ENCODE data around the gene EEPD1. TPM values are rescaled to one million over a fixed set of nuclear protein-coding genes. Genes with fewer than 3 reads are reported as not detected.

EEPD1 gene
- total RNA-seq, 1 experiment from 2014 or later = 48.0 TPM

DNA sequence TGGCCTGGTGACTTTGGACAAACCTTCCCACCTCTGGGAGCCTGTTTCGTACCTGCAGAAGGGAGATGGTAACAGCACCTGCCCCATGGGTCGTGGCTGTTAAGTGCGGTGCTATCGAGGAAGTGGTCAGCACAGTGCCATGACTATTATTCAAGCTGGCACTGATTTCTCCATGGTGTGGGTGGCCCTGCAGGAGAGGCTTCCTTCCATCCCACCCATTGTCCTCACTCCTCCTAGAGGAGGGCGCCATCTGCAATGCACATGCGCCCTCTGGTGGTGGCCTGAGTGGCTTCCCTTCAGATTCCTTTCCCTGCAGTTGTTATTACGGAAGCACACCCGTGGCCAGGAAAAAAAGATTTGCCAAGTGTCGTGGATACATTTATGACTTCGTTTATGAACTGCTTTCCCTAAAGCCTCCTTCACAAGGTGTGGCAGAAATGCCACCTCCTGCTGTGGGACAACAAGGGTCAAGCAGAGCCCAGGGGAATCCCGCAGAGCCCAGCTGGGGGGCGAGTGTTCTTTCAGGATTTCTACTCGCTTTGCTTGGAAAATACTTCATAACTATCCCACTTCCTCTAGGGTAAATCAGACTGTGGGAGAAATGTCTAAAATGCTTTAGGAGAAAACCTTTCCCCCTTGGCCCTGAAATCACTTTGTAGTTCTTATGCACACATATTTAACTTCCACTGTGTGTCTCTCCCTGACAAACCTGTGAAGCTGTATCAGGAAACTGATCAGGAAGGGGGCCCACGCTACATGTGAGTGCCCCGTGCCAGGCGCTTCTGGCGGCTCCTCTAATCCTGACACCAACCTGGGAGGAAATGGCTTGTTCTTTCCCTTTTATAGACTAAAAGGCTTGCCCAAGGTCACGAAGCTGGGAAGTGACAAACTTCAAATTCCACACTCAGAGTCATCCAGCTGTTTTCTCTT is 138.6 kb downstream of the EEPD1 start:
- Histone ChIP-seq H3K27me3 (ENCODE audit: control insufficient read depth, insufficient read depth, low read length) (no peaks in the 10 kb centered on the region), H3K4me1 (ENCODE audit: control insufficient read depth, insufficient read depth, low read length) (peaks cover 55% of the 10 kb centered on the region), H3K27ac (ENCODE audit: low read length) (peak overlapping the region; percentile 99), H3K4me3 (ENCODE audit: low read depth in 2 of 2, low read length in 2 of 2) (peak overlapping the region; percentile 3 to 15; a peak in 2 of 4 replicates), H3K9me3 (ENCODE audit: control insufficient read depth, insufficient read depth, low read depth, low read length) (no peaks in the 10 kb centered on the region), H3K36me3 (ENCODE audit: control insufficient read depth, insufficient read depth, low read length) (peaks cover 7% of the 10 kb centered on the region)
- ATAC-seq = peak; percentile 82
- ChIA-PET CTCF (interaction anchor here (0.7 to 2.6 kb wide), 4 partner anchors 13 to 307 kb away, joined by 4 to 9 read pairs (median 4); no protein-coding TSS in a partner anchor), POLR2A (no interaction called here)
- BruUV-seq (replicated peaks) = no TSS peak
- intact Hi-C loops (cut with micrococcal nuclease; ENCODE audit: unreplicated experiment) (loop anchor here (1.0 kb wide), 3 partner anchors 136 to 306 kb away; no protein-coding TSS in a partner anchor), in situ Hi-C loops (cut with HindIII; ENCODE audit: low pct_unique_long_range_greater_than_20kb, low sequenced_read_pairs) (no loop called here)
- peak; percentile 82 for DNase-seq (ENCODE audit: low read depth, low spot score)
- peak; percentile 36; the same call in 1 of the 2 replicates for TF ChIP-seq POLR2AphosphoS5 (IDR thresholded peaks at IDR 0.05; ENCODE audit: low read depth, low read length)
- TF ChIP-seq, protein P1, sequence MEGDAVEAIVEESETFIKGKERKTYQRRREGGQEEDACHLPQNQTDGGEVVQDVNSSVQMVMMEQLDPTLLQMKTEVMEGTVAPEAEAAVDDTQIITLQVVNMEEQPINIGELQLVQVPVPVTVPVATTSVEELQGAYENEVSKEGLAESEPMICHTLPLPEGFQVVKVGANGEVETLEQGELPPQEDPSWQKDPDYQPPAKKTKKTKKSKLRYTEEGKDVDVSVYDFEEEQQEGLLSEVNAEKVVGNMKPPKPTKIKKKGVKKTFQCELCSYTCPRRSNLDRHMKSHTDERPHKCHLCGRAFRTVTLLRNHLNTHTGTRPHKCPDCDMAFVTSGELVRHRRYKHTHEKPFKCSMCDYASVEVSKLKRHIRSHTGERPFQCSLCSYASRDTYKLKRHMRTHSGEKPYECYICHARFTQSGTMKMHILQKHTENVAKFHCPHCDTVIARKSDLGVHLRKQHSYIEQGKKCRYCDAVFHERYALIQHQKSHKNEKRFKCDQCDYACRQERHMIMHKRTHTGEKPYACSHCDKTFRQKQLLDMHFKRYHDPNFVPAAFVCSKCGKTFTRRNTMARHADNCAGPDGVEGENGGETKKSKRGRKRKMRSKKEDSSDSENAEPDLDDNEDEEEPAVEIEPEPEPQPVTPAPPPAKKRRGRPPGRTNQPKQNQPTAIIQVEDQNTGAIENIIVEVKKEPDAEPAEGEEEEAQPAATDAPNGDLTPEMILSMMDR (IDR thresholded peaks at IDR 0.05) = peak; percentile 97
- TF ChIP-seq SIN3A (IDR thresholded peaks at IDR 0.05; ENCODE audit: borderline replicate concordance, insufficient read depth, low read depth, low read length) = no peak
- peak; percentile 52; the same call in 1 of the 2 replicates for TF ChIP-seq TCF7L2 (IDR thresholded peaks at IDR 0.05; ENCODE audit: low read depth, low read length)

DNA sequence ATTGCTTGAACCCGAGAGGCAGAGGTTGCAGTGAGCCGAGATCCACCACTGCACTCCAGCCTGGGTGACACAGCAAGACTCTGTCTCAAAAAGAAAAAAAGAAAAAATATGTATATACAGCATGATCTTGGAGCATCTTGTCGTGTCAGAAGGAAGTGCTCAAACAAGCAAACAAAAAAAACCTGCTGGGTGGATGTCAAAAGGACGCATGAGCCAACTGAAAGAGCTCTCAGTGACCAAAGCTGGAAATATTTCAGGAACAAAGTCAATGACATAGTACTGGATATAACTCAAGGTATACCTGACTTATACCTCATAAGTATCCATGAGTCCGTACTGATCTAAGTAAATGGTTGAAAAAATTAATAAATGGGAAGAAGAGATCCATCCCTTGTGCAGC is 142.0 kb downstream of the EEPD1 start:
- H3K27me3 ChIP-seq (ENCODE audit: control insufficient read depth, insufficient read depth, low read length) = no peaks in the 10 kb centered on the region
- H3K4me3 ChIP-seq (ENCODE audit: low read depth in 2 of 2, low read length in 2 of 2) = no peak overlapping the region
- ChIA-PET CTCF (interaction anchor here (1.0 kb wide), 1 partner anchor 310 kb away, joined by 3 read pairs; no protein-coding TSS in a partner anchor), POLR2A (no interaction called here)
- H3K9me3 ChIP-seq (ENCODE audit: control insufficient read depth, insufficient read depth, low read depth, low read length) = no peaks in the 10 kb centered on the region
- no TSS peak for BruUV-seq (replicated peaks)
- H3K4me1 ChIP-seq (ENCODE audit: control insufficient read depth, insufficient read depth, low read length) = peaks cover 26% of the 10 kb centered on the region
- H3K27ac ChIP-seq (ENCODE audit: low read length) = no peak overlapping the region
- ATAC-seq (no peak), DNase-seq (ENCODE audit: low read depth, low spot score) (no peak)
- H3K36me3 ChIP-seq (ENCODE audit: control insufficient read depth, insufficient read depth, low read length) = peaks cover 17% of the 10 kb centered on the region
- intact Hi-C loops (cut with micrococcal nuclease; ENCODE audit: unreplicated experiment) = no loop called here
- in situ Hi-C loops (cut with HindIII; ENCODE audit: low pct_unique_long_range_greater_than_20kb, low sequenced_read_pairs) = no loop called here
- TF ChIP-seq SIN3A (IDR thresholded peaks at IDR 0.05; ENCODE audit: borderline replicate concordance, insufficient read depth, low read depth, low read length) (no peak), POLR2AphosphoS5 (IDR thresholded peaks at IDR 0.05; ENCODE audit: low read depth, low read length) (no peak), REST (IDR thresholded peaks at IDR 0.05; ENCODE audit: insufficient read depth in 1 of 2, low read depth in 2 of 2, low read length in 1 of 2) (no peak)
- TF ChIP-seq, protein P1 (IDR thresholded peaks at IDR 0.05) = no peak

Measured in Panc1 (cell line).